H1 (cell line): ENCODE data around the gene F7. TPM values are rescaled to one million over a fixed set of nuclear protein-coding genes. Genes with fewer than 3 reads are reported as not detected.

Source experiments
- BCL11A ChIP-seq, 2 experiments: IDR thresholded peaks; one replicate each; pipeline ENCODE4 v1.6.1; 2011; ENCODE audit warnings: low read depth in 2 of 2, low read length in 2 of 2, mild to moderate bottlenecking in 2 of 2
- CHD2 ChIP-seq: IDR thresholded peaks from 2 replicates; pipeline ENCODE4 v1.6.1; 2012; ENCODE audit warnings: low read length, improper control_type of control experiment
- JUN ChIP-seq: IDR thresholded peaks from 2 replicates; pipeline ENCODE4 v1.6.1; 2011; ENCODE audit warnings: low read depth, mild to moderate bottlenecking, improper control_type of control experiment, low read length
- KDM5A ChIP-seq: fragments of 200-600 bp; IDR thresholded peaks from 2 replicates; pipeline ENCODE4 v1.7.1; 2012; ENCODE audit warnings: mild to moderate bottlenecking, low read length, inconsistent platforms, mixed read lengths
- NRF1 ChIP-seq: IDR thresholded peaks from 2 replicates; pipeline ENCODE4 v1.6.1; 2011; ENCODE audit warnings: mild to moderate bottlenecking, low read depth, low read length, improper control_type of control experiment
- POLR2A ChIP-seq, 2 experiments: IDR thresholded peaks; 1 replicate in 1 of 2; 2 replicates in 1 of 2; pipeline ENCODE4 v1.6.1; 2011; ENCODE audit warnings: low read depth in 2 of 2, low read length in 2 of 2, mild to moderate bottlenecking in 2 of 2; ENCODE audit errors: control extremely low read depth in 1 of 2
- POLR2AphosphoS5 ChIP-seq: IDR thresholded peaks from 2 replicates; pipeline ENCODE4 v1.6.1; 2011; ENCODE audit warnings: low read depth, low read length
- SIX5 ChIP-seq: IDR thresholded peaks from 2 replicates; pipeline ENCODE4 v1.6.1; 2011; ENCODE audit warnings: mild to moderate bottlenecking, low read depth, low read length
- TAF1 ChIP-seq: IDR thresholded peaks from 2 replicates; pipeline ENCODE4 v1.6.1; 2011; ENCODE audit warnings: mild to moderate bottlenecking, low read depth, low read length
- TBP ChIP-seq: IDR thresholded peaks from 2 replicates; pipeline ENCODE4 v1.6.1; 2011; ENCODE audit warnings: low read depth, low read length, improper control_type of control experiment
- polyA plus RNA-seq, 7 experiments: library from polyadenylated mRNA; depleted of rRNA in 3 of 7; stranded (reverse) in 5 of 7; unstranded in 2 of 7; fragments of >200 nt in 5 of 7; fragments of 200-250 nt in 2 of 7; gene quantifications; 1 replicate in 5 of 7; 2 replicates in 1 of 7; 4 replicates in 1 of 7; pipeline versions ENCODE4 v1.2.1 to v1.2.3, GENCODE V29; 2011 to 2013; ENCODE audit warnings: missing spikeins in 2 of 7, mixed read lengths in 2 of 7
- total RNA-seq: library from RNA; stranded (reverse); fragmentation: NEBNext Ultra II Directional; extraction: Animal tissue kit (Norgen Biotek cat#: 25700); gene quantifications from 2 replicates; pipeline ENCODE4 v1.2.1, GENCODE V29; 2021
- TF ChIP-seq, protein P1 (sequence below): IDR thresholded peaks from 2 replicates; pipeline ENCODE4 v1.6.1; 2012; ENCODE audit warnings: low read length, inconsistent platforms

Gene F7
- total and polyA plus RNA-seq, 2 of the 8 experiments (the other 6 are each of a cell fraction or from before 2014, with no cell fraction given), result 0.43 to 0.98 TPM

DNA sequence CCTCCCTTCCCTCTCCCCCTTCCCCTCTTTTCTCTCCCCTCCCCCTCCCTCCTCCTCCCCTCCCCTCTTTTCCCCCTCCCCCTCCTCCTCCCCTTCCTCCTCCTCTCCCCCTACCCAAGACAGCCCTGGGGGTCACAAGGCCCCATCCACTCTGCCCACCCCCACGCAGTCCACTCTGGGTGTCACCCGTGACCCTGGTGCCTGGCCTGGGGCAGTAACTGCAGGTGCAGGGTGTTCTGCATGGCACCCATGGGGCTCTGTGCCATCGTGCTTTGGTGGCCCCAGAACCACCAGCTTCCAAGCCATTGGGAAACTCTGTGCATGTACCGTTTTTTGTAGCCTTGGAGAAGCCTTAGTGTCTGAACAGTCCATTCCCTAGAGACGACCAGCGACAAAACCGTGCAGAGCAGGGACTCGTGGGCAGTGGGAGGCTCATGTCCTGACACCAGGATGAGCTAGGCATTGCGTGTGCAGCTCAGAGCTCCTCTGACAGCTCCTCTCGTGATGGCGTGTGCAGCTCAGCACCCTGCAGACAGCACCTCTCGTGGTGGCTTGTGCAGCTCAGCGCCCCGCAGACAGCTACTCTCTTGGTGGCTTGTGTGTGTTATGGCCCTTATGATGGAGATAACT, 43.7 kb upstream of the F7 start (continued):
- no peak for TF ChIP-seq CHD2
- TF ChIP-seq TAF1, result no peak
- TF ChIP-seq KDM5A, result no peak
- no peak for TF ChIP-seq POLR2A (IDR thresholded peaks at IDR 0.05; ENCODE audit: control extremely low read depth in 1 of 2, low read depth in 2 of 2, low read length in 2 of 2)
- TF ChIP-seq SIX5, result no peak
- no peak for TF ChIP-seq POLR2AphosphoS5
- TF ChIP-seq, protein P1, sequence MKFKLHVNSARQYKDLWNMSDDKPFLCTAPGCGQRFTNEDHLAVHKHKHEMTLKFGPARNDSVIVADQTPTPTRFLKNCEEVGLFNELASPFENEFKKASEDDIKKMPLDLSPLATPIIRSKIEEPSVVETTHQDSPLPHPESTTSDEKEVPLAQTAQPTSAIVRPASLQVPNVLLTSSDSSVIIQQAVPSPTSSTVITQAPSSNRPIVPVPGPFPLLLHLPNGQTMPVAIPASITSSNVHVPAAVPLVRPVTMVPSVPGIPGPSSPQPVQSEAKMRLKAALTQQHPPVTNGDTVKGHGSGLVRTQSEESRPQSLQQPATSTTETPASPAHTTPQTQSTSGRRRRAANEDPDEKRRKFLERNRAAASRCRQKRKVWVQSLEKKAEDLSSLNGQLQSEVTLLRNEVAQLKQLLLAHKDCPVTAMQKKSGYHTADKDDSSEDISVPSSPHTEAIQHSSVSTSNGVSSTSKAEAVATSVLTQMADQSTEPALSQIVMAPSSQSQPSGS, result no peak
- no peak for TF ChIP-seq NRF1
- no peak for TF ChIP-seq TBP
- no peak for TF ChIP-seq JUN
- no peak for TF ChIP-seq BCL11A (IDR thresholded peaks at IDR 0.05; ENCODE audit: low read depth in 2 of 2, low read length in 2 of 2)
- TF ChIP-seq, all 59 proteins: peak for 0
